H1 (cell line): Measurements from ENCODE around the gene ARID5A. TPM values are rescaled to one million over a fixed set of nuclear protein-coding genes. Genes with fewer than 3 reads are reported as not detected.

ENCODE experiments used
- CTCF ChIA-PET: fragments of 300-600 bp; sonication (Branson Sonifier 250); formaldehyde crosslinking; loops from one replicate; lab custom pipeline; 2021; ENCODE audit not compliant: partially characterized antibody; lab: Charles Lee
- POLR2A ChIA-PET: fragments of 300-600 bp; sonication (Branson Sonifier 250); formaldehyde crosslinking; loops from one replicate; lab custom pipeline; 2021; ENCODE audit warnings: inconsistent platforms; ENCODE audit not compliant: partially characterized antibody; lab: Charles Lee
- DNase-seq, 2 experiments: peaks; one replicate each; pipeline versions ENCODE4 v3.0.0 to v3.0.0-alpha.2; 2010 to 2022; ENCODE audit warnings: low spot score in 2 of 2, low read depth in 1 of 2, mixed read lengths in 1 of 2
- FAIRE-seq: peaks from 2 replicates; lab custom pipeline; 2011; peaks lifted over from hg19 to GRCh38; lab: Jason Lieb, UNC
- H2AFZ ChIP-seq: 2 replicates; pipeline ENCODE4 v1.8.1; 2012; ENCODE audit warnings: low read length, inconsistent platforms
- H2AK5ac ChIP-seq: 2 replicates; pipeline ENCODE4 v1.6.1; 2013; ENCODE audit warnings: low read depth, low read length
- H2BK120ac ChIP-seq: replicated peaks from 2 replicates; pipeline ENCODE3; 2013; ENCODE audit warnings: low read depth, low read length, inconsistent platforms
- H2BK12ac ChIP-seq: 2 replicates; pipeline ENCODE4 v1.6.1; 2013; ENCODE audit warnings: low read depth, low read length
- H2BK15ac ChIP-seq: 2 replicates; pipeline ENCODE4 v1.6.1; 2013; ENCODE audit warnings: low read length
- H2BK20ac ChIP-seq: 2 replicates; pipeline ENCODE4 v1.6.1; 2013; ENCODE audit warnings: low read length
- H2BK5ac ChIP-seq: 2 replicates; pipeline ENCODE4 v1.6.1; 2013; ENCODE audit warnings: low read depth, low read length
- H3K14ac ChIP-seq: 2 replicates; pipeline ENCODE4 v1.6.1; 2013; ENCODE audit warnings: inconsistent platforms; ENCODE audit not compliant: insufficient read length
- H3K18ac ChIP-seq: 2 replicates; pipeline ENCODE4 v1.6.1; 2013; ENCODE audit warnings: low read length; ENCODE audit errors: extremely low read depth
- H3K23ac ChIP-seq: 2 replicates; pipeline ENCODE4 v1.6.1; 2013; ENCODE audit warnings: inconsistent platforms; ENCODE audit not compliant: insufficient read length
- H3K23me2 ChIP-seq: 2 replicates; pipeline ENCODE4 v1.6.1; 2013; ENCODE audit warnings: low read depth, low read length
- H3K27ac ChIP-seq: 2 replicates; pipeline ENCODE4 v1.6.1; 2011; ENCODE audit warnings: low read depth, low read length, inconsistent platforms
- H3K27me3 ChIP-seq, 4 experiments: replicated peaks in 1 of 4; 1 replicate in 1 of 4; 2 replicates in 3 of 4; pipeline versions ENCODE4 v1.6.1 to v1.8.1; 2011 to 2013; ENCODE audit warnings: low read length in 3 of 4, mild to moderate bottlenecking in 3 of 4, inconsistent platforms in 2 of 4, mixed read lengths in 2 of 4, moderate library complexity in 1 of 4; ENCODE audit not compliant: control insufficient read depth in 3 of 4, insufficient read depth in 3 of 4; ENCODE audit errors: extremely low read depth in 1 of 4
- H3K36me3 ChIP-seq, 4 experiments: 2 replicates each; pipeline versions ENCODE4 v1.6.1 to v1.8.1; 2011 to 2013; ENCODE audit warnings: mild to moderate bottlenecking in 4 of 4, low read length in 3 of 4, moderate library complexity in 2 of 4, control low read depth in 1 of 4, inconsistent platforms in 1 of 4; ENCODE audit not compliant: insufficient read depth in 4 of 4, control insufficient read depth in 2 of 4
- H3K4ac ChIP-seq: replicated peaks from 2 replicates; pipeline ENCODE3; 2013; ENCODE audit warnings: low read length, low read depth, mixed read lengths, inconsistent platforms; ENCODE audit not compliant: insufficient read length
- H3K4me1 ChIP-seq, 4 experiments: replicated peaks in 1 of 4; 1 replicate in 1 of 4; 2 replicates in 3 of 4; pipeline versions ENCODE4 v1.6.1 to v1.8.1; 2011 to 2013; ENCODE audit warnings: low read length in 3 of 4, inconsistent platforms in 2 of 4, mixed read lengths in 1 of 4; ENCODE audit not compliant: insufficient read depth in 4 of 4, control insufficient read depth in 3 of 4
- H3K4me2 ChIP-seq, 2 experiments: 2 replicates each; pipeline versions ENCODE4 v1.6.1 to v1.8.1; 2011 to 2013; ENCODE audit warnings: low read depth in 2 of 2, low read length in 2 of 2, control low read depth in 1 of 2, inconsistent platforms in 1 of 2, mild to moderate bottlenecking in 1 of 2; ENCODE audit not compliant: insufficient read depth in 1 of 2
- H3K4me3 ChIP-seq, 4 experiments: fragments of 200-600, 300-600 bp in 1 of 4; sonication (generic), shearing (Covaris generic), sonication (Bioruptor Twin) in 1 of 4; 2 replicates each; pipeline versions ENCODE4 v1.5.1 to v1.8.1; 2011 to 2016; ENCODE audit warnings: low read length in 4 of 4, low read depth in 3 of 4, control low read depth in 2 of 4, inconsistent platforms in 2 of 4, mild to moderate bottlenecking in 2 of 4, mixed read lengths in 1 of 4, moderate library complexity in 1 of 4; ENCODE audit not compliant: insufficient read depth in 2 of 4; ENCODE audit errors: extremely low read depth in 1 of 4
- H3K56ac ChIP-seq: replicated peaks from 2 replicates; pipeline ENCODE3; 2013; ENCODE audit warnings: low read depth, mild to moderate bottlenecking, mixed read lengths, low read length, inconsistent platforms; ENCODE audit not compliant: insufficient read length
- H3K79me1 ChIP-seq: 2 replicates; pipeline ENCODE4 v1.6.1; 2013; ENCODE audit warnings: low read depth, low read length, control low read depth
- H3K79me2 ChIP-seq, 2 experiments: 2 replicates each; pipeline versions ENCODE4 v1.6.1 to v1.8.1; 2012 to 2013; ENCODE audit warnings: low read length in 2 of 2, mild to moderate bottlenecking in 2 of 2, inconsistent platforms in 1 of 2; ENCODE audit not compliant: insufficient read depth in 2 of 2, control insufficient read depth in 1 of 2
- H3K9ac ChIP-seq, 4 experiments: replicated peaks in 1 of 4; 1 replicate in 1 of 4; 2 replicates in 3 of 4; pipeline versions ENCODE4 v1.6.1 to v1.8.1; 2011 to 2013; ENCODE audit warnings: low read depth in 3 of 4, low read length in 3 of 4, control low read depth in 2 of 4, mild to moderate bottlenecking in 2 of 4, moderate library complexity in 2 of 4, inconsistent platforms in 1 of 4; ENCODE audit errors: extremely low read depth in 1 of 4
- H3K9me3 ChIP-seq, 2 experiments: 2 replicates each; pipeline versions ENCODE4 v1.6.1 to v1.8.1; 2012 to 2013; ENCODE audit warnings: mild to moderate bottlenecking in 2 of 2, moderate library complexity in 2 of 2, control low read depth in 1 of 2, inconsistent platforms in 1 of 2, low read depth in 1 of 2, low read length in 1 of 2, mixed read lengths in 1 of 2; ENCODE audit not compliant: insufficient read depth in 2 of 2
- H4K20me1 ChIP-seq, 2 experiments: replicated peaks in 1 of 2; 2 replicates each; pipeline versions ENCODE3 to v1.8.1; 2011 to 2013; ENCODE audit warnings: inconsistent platforms in 2 of 2, low read length in 2 of 2, mild to moderate bottlenecking in 1 of 2; ENCODE audit not compliant: insufficient read depth in 2 of 2, control insufficient read depth in 1 of 2
- H4K5ac ChIP-seq: 2 replicates; pipeline ENCODE4 v1.6.1; 2013; ENCODE audit warnings: low read length, low read depth, mixed read lengths, inconsistent platforms; ENCODE audit not compliant: insufficient read length
- H4K8ac ChIP-seq: 2 replicates; pipeline ENCODE4 v1.8.0; 2013; ENCODE audit warnings: mild to moderate bottlenecking, moderate library complexity, low read length, inconsistent platforms; ENCODE audit not compliant: insufficient read depth; ENCODE audit errors: extremely low read depth
- H4K91ac ChIP-seq: replicated peaks from 2 replicates; pipeline ENCODE3; 2013; ENCODE audit warnings: low read length, mixed read lengths, inconsistent platforms; ENCODE audit not compliant: insufficient read length
- BCL11A ChIP-seq, 2 experiments: IDR thresholded peaks; one replicate each; pipeline ENCODE4 v1.6.1; 2011; ENCODE audit warnings: low read depth in 2 of 2, low read length in 2 of 2, mild to moderate bottlenecking in 2 of 2
- BRCA1 ChIP-seq: IDR thresholded peaks from 2 replicates; pipeline ENCODE4 v1.6.1; 2012; ENCODE audit warnings: low read depth, low read length, improper control_type of control experiment
- HDAC6 ChIP-seq: IDR thresholded peaks from one replicate; pipeline ENCODE4 v1.7.1; 2012; ENCODE audit warnings: low read depth, mild to moderate bottlenecking, inconsistent platforms, low read length, moderate library complexity
- NRF1 ChIP-seq: IDR thresholded peaks from 2 replicates; pipeline ENCODE4 v1.6.1; 2011; ENCODE audit warnings: mild to moderate bottlenecking, low read depth, low read length, improper control_type of control experiment
- POU5F1 ChIP-seq: IDR thresholded peaks from 2 replicates; pipeline ENCODE4 v1.6.1; 2011; ENCODE audit warnings: low read depth, mild to moderate bottlenecking, low read length, moderate library complexity
- SIX5 ChIP-seq: IDR thresholded peaks from 2 replicates; pipeline ENCODE4 v1.6.1; 2011; ENCODE audit warnings: mild to moderate bottlenecking, low read depth, low read length
- WGBS, 2 experiments: shearing (Covaris generic) in 1 of 2; methylation state at CpG; one replicate each; pipeline versions ENCODE4 v1.1.6 to v1.1.7; 2013 to 2015; ENCODE audit warnings: low lambda C conversion rate in 2 of 2, mixed read lengths in 2 of 2, inconsistent platforms in 1 of 2, low coverage in 1 of 2, missing lambda C conversion rate in 1 of 2; ENCODE audit not compliant: insufficient replicate concordance in 2 of 2, insufficient coverage in 1 of 2, insufficient read length in 1 of 2; ENCODE audit errors: extremely low coverage in 1 of 2, missing lambda C conversion rate in 1 of 2; 5-methylcytosine and 5-hydroxymethylcytosine counted together
- polyA plus RNA-seq, 7 experiments: library from polyadenylated mRNA; depleted of rRNA in 3 of 7; stranded (reverse) in 5 of 7; unstranded in 2 of 7; fragments of >200 nt in 5 of 7; fragments of 200-250 nt in 2 of 7; gene quantifications; 1 replicate in 5 of 7; 2 replicates in 1 of 7; 4 replicates in 1 of 7; pipeline versions ENCODE4 v1.2.1 to v1.2.3, GENCODE V29; 2011 to 2013; ENCODE audit warnings: missing spikeins in 2 of 7, mixed read lengths in 2 of 7
- total RNA-seq: library from RNA; stranded (reverse); fragmentation: NEBNext Ultra II Directional; extraction: Animal tissue kit (Norgen Biotek cat#: 25700); gene quantifications from 2 replicates; pipeline ENCODE4 v1.2.1, GENCODE V29; 2021

The ARID5A gene
- total and polyA plus RNA-seq, 2 of the 8 experiments (the other 6 are each of a cell fraction or from before 2014, with no cell fraction given), result 3.3 to 5.3 TPM

DNA sequence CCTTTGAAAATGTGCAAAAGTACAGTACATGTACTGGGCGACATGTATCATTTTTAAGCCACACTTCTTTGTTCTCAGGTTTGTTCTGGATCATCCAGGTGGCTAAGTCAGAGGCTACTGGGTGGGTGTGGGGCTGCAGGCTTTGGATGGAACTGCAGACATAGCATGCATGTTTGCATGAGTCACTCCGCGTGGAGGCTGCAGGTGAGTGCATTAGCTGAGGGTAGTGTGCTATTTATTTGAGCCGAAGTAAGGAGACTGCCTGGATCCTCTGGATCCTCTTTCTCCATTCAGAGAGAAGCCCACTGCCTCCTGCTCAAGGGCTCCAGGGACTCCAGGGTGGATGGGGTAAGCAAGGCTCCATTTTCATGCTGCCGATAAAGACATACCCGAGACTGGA lies 22.0 kb upstream of the ARID5A start:
- Histone ChIP-seq H3K9me3 (peaks cover 0 to 5% of the 10 kb centered on the region in 2 experiments; a peak in 1 of 4 replicates), H3K4ac (no peak overlapping the region), H2BK120ac (no peak overlapping the region), H4K8ac (no peak overlapping the region), H4K91ac (no peak overlapping the region), H4K20me1 (no peaks in the 10 kb centered on the region), H3K4me2 (no peak overlapping the region), H4K5ac (no peak overlapping the region), H3K18ac (no peak overlapping the region), H3K9ac (no peak overlapping the region), H3K79me2 (no peaks in the 10 kb centered on the region), H2AK5ac (no peak overlapping the region), H3K36me3 (no peaks in the 10 kb centered on the region), H3K56ac (no peak overlapping the region), H3K79me1 (no peaks in the 10 kb centered on the region), H3K14ac (no peak overlapping the region), H3K27ac (no peak overlapping the region), H3K23ac (no peak overlapping the region), H2BK15ac (no peak overlapping the region), H3K27me3 (peaks cover 0 to 2% (median 0%) of the 10 kb centered on the region in 4 experiments; a peak in 1 of 7 replicates), H2AFZ (no peak overlapping the region), H3K4me3 (no peak overlapping the region), H2BK5ac (no peak overlapping the region), H2BK12ac (no peak overlapping the region), H3K23me2 (no peaks in the 10 kb centered on the region), H2BK20ac (no peak overlapping the region), H3K4me1 (peaks cover 0 to 4% (median 2%) of the 10 kb centered on the region in 4 experiments; a peak in 1 of 7 replicates)
- ChIA-PET CTCF (interaction anchor here (1.3 to 2.2 kb wide), 2 partner anchors 12 to 40 kb away, joined by 3 to 8 read pairs; no protein-coding TSS in a partner anchor), POLR2A (no interaction called here)
- no peak for TF ChIP-seq POU5F1
- TF ChIP-seq BRCA1, result no peak
- TF ChIP-seq SIX5, result no peak
- TF ChIP-seq HDAC6, result no peak
- no peak for TF ChIP-seq NRF1
- no peak for TF ChIP-seq BCL11A (IDR thresholded peaks at IDR 0.05; ENCODE audit: low read depth in 2 of 2, low read length in 2 of 2)
- FAIRE-seq, result no peak
- WGBS, 2 experiments, result 86% methylated on average over 6 of the region's 6 CpGs; no CpG with 5 or more reads in 1 of the 2 experiments
- no peak for DNase-seq
